GM18868 (cell line): Measurements from ENCODE around the gene APOF.
A peak's percentile ranks its signal among the peaks of the same experiment; 100 is the strongest.
"Not testable (repeated sequence)": the region's sequence is repeated elsewhere in the genome, so short reads cannot be mapped to it uniquely, and the experiment has no call there.

ENCODE experiments used
- ATAC-seq: cut with Tn5 transposase; IDR thresholded peaks from one replicate; pipeline ENCODE4 v1.9.1; 2021; ENCODE audit warnings: mild to moderate bottlenecking, moderate library complexity; ENCODE audit not compliant: unreplicated experiment

APOF gene

GRCh38 chr12:56333679-56334489 is 28.8 kb downstream of the APOF start, which contains the start of gene PAN2:
TSS of gene PAN2 (minus strand) at chr12:56334000. CDS start at chr12:56333094, 906 bp downstream.
- ATAC-seq = peak; percentile 91

- ATAC-seq = no peak
These were observed 29.4 kb downstream of the APOF start for GRCh38 chr12:56333197-56333678.

- no peak for ATAC-seq
These were observed 30.0 kb downstream of the APOF start for GRCh38 chr12:56332512-56333196.

- ATAC-seq = no peak
These were observed 31.6 kb downstream of the APOF start for GRCh38 chr12:56330936-56331490.

- no peak for ATAC-seq
These were observed 36.1 kb downstream of the APOF start for GRCh38 chr12:56326533-56326932.

- ATAC-seq = no peak
These were observed 36.5 kb downstream of the APOF start for GRCh38 chr12:56326126-56326525.

- no peak for ATAC-seq
These were observed 38.5 kb downstream of the APOF start for GRCh38 chr12:56324206-56324605.

GRCh38 chr12:56321610-56322009 is 41.0 kb downstream of the APOF start:
- not testable (repeated sequence) for ATAC-seq

GRCh38 chr12:56321027-56321426 is 41.6 kb downstream of the APOF start:
- ATAC-seq = no peak

- no peak for ATAC-seq
These were observed 45.0 kb downstream of the APOF start for GRCh38 chr12:56317675-56318074.

- ATAC-seq = peak; percentile 87
These were observed 46.8 kb downstream of the APOF start, which contains the start of gene CNPY2 for GRCh38 chr12:56315622-56316473. TSS of gene CNPY2 (minus strand) at chr12:56315988. CDS start at chr12:56315217, 771 bp downstream.

GRCh38 chr12:56315249-56315621 is 47.4 kb downstream of the APOF start:
- no peak for ATAC-seq

- ATAC-seq = no peak
These were observed 51.7 kb downstream of the APOF start for GRCh38 chr12:56311003-56311402.
